ENCODE measurements around the gene RGSL1. TPM values are rescaled to one million over a fixed set of nuclear protein-coding genes. Genes with fewer than 3 reads are reported as not detected.

RGSL1 gene
- total RNA-seq, 1 donor from 2014 or later = not detected

DNA sequence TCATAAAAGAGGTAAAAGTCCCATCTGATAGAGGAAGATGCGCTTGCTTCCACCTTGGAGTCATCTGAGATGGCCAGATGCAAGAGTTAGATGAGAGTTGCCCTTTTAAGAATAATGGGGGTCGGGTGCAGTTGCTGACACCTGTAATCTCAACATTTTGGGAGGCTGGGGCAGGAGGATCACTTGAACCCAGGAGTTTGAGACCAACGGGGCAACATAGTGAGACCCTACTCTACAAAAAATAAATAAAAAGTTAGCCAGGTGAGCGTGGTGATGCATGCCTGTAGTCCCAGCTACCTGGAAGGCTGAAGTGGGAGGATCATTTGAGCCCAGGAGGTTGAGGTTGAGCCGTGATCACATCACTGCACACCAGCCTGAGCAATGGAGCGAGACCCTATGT, 36.0 kb upstream of the RGSL1 start:
- Mint-ChIP-seq H3K4me1 (peaks cover 10% of the 10 kb centered on the region), H3K27me3 (ENCODE audit: low read depth) (peaks cover 7% of the 10 kb centered on the region), H3K4me3 (no peak overlapping the region), H3K9me3 (no peaks in the 10 kb centered on the region), H3K36me3 (no peaks in the 10 kb centered on the region), H3K27ac (no peak overlapping the region)
- no peak for DNase-seq (ENCODE audit: low spot score in 2 of 2, unreplicated experiment in 2 of 2)
- TF ChIP-seq, protein P1, sequence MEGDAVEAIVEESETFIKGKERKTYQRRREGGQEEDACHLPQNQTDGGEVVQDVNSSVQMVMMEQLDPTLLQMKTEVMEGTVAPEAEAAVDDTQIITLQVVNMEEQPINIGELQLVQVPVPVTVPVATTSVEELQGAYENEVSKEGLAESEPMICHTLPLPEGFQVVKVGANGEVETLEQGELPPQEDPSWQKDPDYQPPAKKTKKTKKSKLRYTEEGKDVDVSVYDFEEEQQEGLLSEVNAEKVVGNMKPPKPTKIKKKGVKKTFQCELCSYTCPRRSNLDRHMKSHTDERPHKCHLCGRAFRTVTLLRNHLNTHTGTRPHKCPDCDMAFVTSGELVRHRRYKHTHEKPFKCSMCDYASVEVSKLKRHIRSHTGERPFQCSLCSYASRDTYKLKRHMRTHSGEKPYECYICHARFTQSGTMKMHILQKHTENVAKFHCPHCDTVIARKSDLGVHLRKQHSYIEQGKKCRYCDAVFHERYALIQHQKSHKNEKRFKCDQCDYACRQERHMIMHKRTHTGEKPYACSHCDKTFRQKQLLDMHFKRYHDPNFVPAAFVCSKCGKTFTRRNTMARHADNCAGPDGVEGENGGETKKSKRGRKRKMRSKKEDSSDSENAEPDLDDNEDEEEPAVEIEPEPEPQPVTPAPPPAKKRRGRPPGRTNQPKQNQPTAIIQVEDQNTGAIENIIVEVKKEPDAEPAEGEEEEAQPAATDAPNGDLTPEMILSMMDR (IDR thresholded peaks at IDR 0.05; ENCODE audit: unreplicated experiment) = no peak

DNA sequence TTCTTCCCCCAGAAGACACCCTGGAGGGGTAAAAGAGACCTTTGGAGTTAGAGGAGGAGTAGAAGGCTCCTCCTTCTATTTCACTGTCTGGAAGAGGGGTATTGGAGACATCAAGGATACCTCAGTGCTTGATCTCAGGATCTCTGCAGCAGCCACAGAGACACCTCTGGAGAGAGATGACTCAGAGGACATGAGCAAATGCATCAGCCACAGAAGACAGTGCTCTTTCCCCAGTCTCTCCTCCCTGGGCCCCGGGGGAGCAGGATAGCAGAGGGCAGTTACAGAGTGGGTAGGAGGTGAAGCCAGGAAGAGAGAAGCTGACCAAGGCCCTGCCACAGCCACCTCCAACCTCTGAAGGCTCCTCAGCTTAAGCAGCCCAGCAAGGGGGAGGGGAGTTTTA, 34.2 kb upstream of the RGSL1 start:
- TF ChIP-seq, protein P1 (IDR thresholded peaks at IDR 0.05; ENCODE audit: unreplicated experiment) = no peak
- no peak for DNase-seq (ENCODE audit: low spot score in 2 of 2, unreplicated experiment in 2 of 2)
- Mint-ChIP-seq H3K36me3 (no peaks in the 10 kb centered on the region), H3K4me1 (peaks cover 10% of the 10 kb centered on the region), H3K4me3 (no peak overlapping the region), H3K27ac (no peak overlapping the region), H3K27me3 (ENCODE audit: low read depth) (peaks cover 7% of the 10 kb centered on the region), H3K9me3 (no peaks in the 10 kb centered on the region)

DNA sequence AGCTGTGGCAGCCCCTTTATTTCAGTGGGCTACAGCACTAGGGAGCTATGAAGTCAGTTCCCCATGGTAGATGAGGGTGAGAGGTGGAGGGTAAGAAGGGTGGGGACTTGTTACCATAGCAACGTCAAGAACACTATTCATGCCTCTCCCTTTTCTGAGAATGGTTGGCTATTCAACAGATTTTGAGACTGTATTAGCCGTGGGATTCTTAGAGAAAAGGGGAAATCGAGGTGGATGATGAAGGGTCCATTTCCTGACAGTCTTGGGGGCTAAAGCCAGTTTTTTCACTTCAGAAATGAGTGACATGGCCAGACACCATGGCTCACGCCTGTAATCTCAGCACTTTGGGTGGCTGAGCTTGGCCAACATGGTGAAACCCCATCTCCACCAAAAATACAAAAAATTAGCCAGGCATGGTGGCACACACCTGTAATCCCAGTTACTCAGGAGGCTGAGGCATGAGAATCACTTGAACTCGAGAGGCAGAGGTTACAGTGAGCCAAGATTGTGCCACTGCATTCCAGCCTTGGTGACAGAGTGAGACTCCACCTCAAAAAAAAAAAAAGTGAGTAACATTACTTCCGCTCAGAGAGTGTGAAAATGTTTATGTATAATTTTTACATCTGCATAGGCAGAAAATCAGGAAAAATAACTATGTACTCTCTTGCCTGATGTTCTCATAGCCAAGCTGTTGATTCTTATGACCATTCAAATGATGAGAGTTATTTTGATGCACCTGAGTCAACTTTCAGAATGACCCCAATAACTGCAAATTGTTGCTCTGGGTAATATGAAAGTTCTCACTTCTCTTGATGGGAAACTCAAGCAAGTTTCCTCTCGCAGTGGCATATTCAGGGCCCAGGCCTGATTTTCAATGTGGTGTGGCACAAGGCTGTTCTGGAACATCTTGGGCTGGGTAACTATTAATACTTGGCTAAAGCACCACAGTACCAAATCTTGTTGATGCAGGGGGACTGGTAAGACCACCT, 23.2 kb upstream of the RGSL1 start:
- TF ChIP-seq, protein P1 (IDR thresholded peaks at IDR 0.05; ENCODE audit: unreplicated experiment) = no peak
- H3K27ac Mint-ChIP-seq = no peak overlapping the region
- H3K36me3 Mint-ChIP-seq = no peaks in the 10 kb centered on the region
- no peaks in the 10 kb centered on the region for H3K9me3 Mint-ChIP-seq
- peaks cover 4% of the 10 kb centered on the region for H3K27me3 Mint-ChIP-seq (ENCODE audit: low read depth)
- no peaks in the 10 kb centered on the region for H3K4me1 Mint-ChIP-seq
- no peak for DNase-seq (ENCODE audit: low spot score in 2 of 2, unreplicated experiment in 2 of 2)
- H3K4me3 Mint-ChIP-seq = no peak overlapping the region

DNA sequence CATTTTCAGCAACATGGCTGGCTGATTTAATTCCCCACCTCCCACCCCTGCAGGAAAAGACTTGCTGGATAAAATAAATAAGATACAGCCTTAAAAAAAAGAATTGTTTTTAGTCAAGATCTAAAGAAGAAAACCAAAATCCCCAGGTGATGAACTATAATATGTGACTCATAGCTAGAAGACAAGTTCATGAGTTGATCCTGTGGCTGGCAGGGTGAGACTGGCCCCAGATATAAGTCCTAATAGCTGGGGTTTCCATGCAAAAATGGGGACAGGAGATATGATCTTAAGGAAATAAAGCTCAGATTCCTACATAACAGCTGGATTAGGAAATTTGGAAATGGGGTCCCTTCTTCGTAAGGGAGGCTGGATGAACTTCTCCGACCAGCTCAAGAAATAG, 21.9 kb upstream of the RGSL1 start:
- DNase-seq (ENCODE audit: low spot score in 2 of 2, unreplicated experiment in 2 of 2) = no peak
- TF ChIP-seq, protein P1 (IDR thresholded peaks at IDR 0.05; ENCODE audit: unreplicated experiment) = no peak
- H3K4me3 Mint-ChIP-seq = no peak overlapping the region
- no peaks in the 10 kb centered on the region for H3K9me3 Mint-ChIP-seq
- H3K27ac Mint-ChIP-seq = no peak overlapping the region
- H3K36me3 Mint-ChIP-seq = no peaks in the 10 kb centered on the region
- H3K4me1 Mint-ChIP-seq = no peaks in the 10 kb centered on the region
- peaks cover 4% of the 10 kb centered on the region for H3K27me3 Mint-ChIP-seq (ENCODE audit: low read depth)

DNA sequence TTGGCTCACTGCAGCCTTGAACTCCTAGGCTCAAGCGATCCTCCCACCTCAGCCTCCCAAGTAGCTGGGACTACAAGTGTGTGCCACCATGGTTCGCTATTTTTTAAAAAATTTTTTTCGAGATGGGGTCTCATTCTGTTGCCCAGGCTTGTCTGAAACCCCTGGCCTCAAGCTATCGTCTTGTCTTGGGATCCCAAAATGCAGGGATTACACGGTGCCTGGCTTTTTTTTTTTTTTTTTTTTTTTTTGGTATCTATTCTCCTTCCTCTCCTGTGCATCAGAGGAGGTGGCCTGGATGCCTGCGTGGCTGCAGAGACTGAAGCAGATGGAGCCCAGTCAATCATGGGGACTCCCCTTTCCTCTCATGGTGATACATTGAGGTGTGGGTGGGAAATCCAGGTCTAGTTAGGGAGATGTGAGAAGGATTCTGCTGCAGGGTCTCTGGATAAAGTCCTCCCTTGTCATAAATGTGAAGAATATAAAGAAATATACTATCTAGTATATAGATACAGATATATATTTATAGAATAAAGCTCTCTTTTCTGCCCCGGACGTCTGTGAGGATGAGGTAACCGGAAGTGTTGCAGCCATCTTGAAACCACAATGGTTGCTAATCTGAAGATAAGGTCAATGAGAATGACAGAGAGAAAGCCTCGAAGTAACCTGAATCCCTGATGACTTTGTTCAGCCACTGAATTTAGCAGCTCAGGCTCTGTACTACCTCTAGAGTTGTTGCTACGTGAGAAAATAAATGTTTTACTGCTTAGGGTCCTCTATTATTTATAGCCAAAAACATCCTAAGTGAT, 19.5 kb upstream of the RGSL1 start:
- no peak for DNase-seq (ENCODE audit: low spot score in 2 of 2, unreplicated experiment in 2 of 2)
- Mint-ChIP-seq H3K36me3 (no peaks in the 10 kb centered on the region), H3K4me1 (no peaks in the 10 kb centered on the region), H3K9me3 (no peaks in the 10 kb centered on the region), H3K27ac (no peak overlapping the region), H3K27me3 (ENCODE audit: low read depth) (peaks cover 4% of the 10 kb centered on the region), H3K4me3 (no peak overlapping the region)
- TF ChIP-seq, protein P1 (IDR thresholded peaks at IDR 0.05; ENCODE audit: unreplicated experiment) = no peak

Data from mesothelial cell of epicardium (in vitro differentiated cells).